HG03103 (cell line): ENCODE measurements around the gene INPP5A.
"Not testable (repeated sequence)": the region's sequence is repeated elsewhere in the genome, so short reads cannot be mapped to it uniquely, and the experiment has no call there.

Experiments
- ATAC-seq: cut with Tn5 transposase; IDR thresholded peaks from one replicate; pipeline ENCODE4 v1.9.1; 2021; ENCODE audit warnings: low read depth; ENCODE audit not compliant: unreplicated experiment

Gene INPP5A

GRCh38 chr10:132698761-132699391, 161.3 kb downstream of the INPP5A start:
- ATAC-seq = no peak

- ATAC-seq = no peak
These were observed 162.0 kb downstream of the INPP5A start for GRCh38 chr10:132699411-132700155.

GRCh38 chr10:132700156-132701098, 162.8 kb downstream of the INPP5A start:
- no peak for ATAC-seq

- no peak for ATAC-seq
These were observed 163.7 kb downstream of the INPP5A start for GRCh38 chr10:132701099-132701845.

- ATAC-seq = no peak
These were observed 164.2 kb downstream of the INPP5A start for GRCh38 chr10:132701846-132702190.

GRCh38 chr10:132702601-132703418, 165.2 kb downstream of the INPP5A start:
- ATAC-seq = no peak

- ATAC-seq = no peak
These were observed 165.9 kb downstream of the INPP5A start for GRCh38 chr10:132703419-132704007.

- no peak for ATAC-seq
These were observed 166.6 kb downstream of the INPP5A start for GRCh38 chr10:132704008-132704814.

GRCh38 chr10:132704815-132705064, 167.2 kb downstream of the INPP5A start:
- not testable (repeated sequence) for ATAC-seq

GRCh38 chr10:132705173-132705572, 167.6 kb downstream of the INPP5A start:
- no peak for ATAC-seq

GRCh38 chr10:132705943-132706342, 168.4 kb downstream of the INPP5A start:
- ATAC-seq = no peak

- ATAC-seq = no peak
These were observed 169.1 kb downstream of the INPP5A start for GRCh38 chr10:132706701-132707100.

- ATAC-seq = no peak
These were observed 169.7 kb downstream of the INPP5A start for GRCh38 chr10:132707121-132707775.

GRCh38 chr10:132707776-132708171, 170.2 kb downstream of the INPP5A start:
- no peak for ATAC-seq

- no peak for ATAC-seq
These were observed 170.9 kb downstream of the INPP5A start for GRCh38 chr10:132708441-132708840.

- ATAC-seq = no peak
These were observed 171.3 kb downstream of the INPP5A start for GRCh38 chr10:132708936-132709335.

- no peak for ATAC-seq
These were observed 171.9 kb downstream of the INPP5A start for GRCh38 chr10:132709471-132709951.

GRCh38 chr10:132710036-132710686, 172.6 kb downstream of the INPP5A start:
- ATAC-seq = no peak
